HG03520 (cell line): ENCODE data around the gene SMIM24.

ENCODE experiments used
- ATAC-seq: cut with Tn5 transposase; IDR thresholded peaks from one replicate; pipeline ENCODE4 v1.9.1; 2021; ENCODE audit warnings: mild to moderate bottlenecking, moderate library complexity; ENCODE audit not compliant: unreplicated experiment

Gene SMIM24

DNA sequence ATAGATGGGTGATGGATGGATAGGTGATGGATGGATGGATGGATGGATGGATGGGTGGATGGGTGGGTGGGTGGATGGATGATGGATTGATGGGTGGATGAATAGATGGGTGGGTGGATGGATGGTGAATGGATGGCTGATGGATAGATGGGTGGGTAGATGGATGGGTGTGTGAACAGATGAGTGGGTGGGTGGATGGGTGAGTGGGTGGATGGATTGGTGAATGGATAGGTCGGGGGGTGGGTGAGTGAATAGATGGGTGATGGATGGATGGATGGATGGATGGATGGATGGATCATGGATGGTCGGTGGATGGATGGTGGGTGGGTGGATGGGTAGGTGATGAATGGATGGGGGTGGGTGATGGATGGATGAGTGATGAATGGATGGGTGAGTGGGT, 3.5 kb downstream of the SMIM24 start:
- ATAC-seq, result no peak

DNA sequence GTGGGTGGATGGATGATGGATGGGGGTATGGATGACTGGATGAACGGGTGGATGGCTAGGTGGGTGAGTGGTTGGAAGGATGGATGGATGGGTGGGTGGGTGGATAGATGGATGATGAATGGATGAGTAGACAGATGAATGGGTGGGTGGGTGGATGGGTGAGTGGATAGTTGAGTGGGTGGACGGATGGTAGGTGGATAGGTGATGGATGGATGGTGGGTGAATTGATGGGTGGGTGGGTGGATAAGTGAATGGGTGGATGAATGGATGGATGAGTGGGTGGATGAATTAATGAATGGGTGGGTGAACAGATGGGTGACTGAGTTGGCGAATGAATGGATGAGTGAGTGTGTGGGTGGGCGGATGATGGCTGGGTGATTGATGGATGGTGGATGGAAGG, 4.9 kb downstream of the SMIM24 start:
- no peak for ATAC-seq

DNA sequence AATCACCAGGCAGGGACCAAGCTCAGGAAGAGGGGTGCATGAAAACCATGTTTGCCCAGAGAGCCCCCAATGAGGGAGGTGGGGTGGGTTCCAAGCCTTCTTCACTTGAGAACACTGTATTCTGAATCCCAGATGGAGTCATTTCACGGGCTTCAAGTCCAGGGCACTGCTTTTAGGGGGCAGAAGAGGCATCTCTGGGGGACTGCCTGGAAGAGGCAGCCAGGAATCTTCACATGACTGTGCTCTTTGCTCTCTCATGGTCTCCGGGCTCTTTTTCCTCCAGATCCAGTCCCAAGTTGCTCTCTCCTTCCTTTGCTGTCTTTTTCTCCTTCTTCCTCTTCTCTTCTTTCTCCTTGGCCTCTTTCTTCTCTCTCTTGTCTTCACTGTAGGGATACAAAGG, 5.7 kb downstream of the SMIM24 start:
- ATAC-seq, result no peak

DNA sequence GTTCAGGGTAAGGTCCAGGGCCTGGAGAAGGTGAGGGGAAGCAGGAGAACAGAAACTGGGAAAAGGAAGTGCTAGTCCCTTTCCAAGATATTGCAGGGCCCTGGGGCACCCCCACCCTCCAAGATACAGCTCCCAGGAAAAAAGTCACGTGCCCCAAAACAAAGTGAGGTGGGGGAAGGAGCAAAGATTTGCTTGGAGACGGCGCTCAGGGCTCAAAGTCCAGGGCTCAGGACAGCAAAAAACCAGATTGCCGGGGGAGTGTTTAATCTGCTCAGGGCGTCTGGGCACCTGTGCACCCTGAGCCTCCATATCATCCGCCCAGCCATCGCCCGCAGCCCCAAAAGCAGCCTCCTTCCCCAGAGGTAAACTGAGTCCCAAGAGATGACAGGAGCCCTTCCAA, 6.3 kb downstream of the SMIM24 start:
- ATAC-seq, result no peak

DNA sequence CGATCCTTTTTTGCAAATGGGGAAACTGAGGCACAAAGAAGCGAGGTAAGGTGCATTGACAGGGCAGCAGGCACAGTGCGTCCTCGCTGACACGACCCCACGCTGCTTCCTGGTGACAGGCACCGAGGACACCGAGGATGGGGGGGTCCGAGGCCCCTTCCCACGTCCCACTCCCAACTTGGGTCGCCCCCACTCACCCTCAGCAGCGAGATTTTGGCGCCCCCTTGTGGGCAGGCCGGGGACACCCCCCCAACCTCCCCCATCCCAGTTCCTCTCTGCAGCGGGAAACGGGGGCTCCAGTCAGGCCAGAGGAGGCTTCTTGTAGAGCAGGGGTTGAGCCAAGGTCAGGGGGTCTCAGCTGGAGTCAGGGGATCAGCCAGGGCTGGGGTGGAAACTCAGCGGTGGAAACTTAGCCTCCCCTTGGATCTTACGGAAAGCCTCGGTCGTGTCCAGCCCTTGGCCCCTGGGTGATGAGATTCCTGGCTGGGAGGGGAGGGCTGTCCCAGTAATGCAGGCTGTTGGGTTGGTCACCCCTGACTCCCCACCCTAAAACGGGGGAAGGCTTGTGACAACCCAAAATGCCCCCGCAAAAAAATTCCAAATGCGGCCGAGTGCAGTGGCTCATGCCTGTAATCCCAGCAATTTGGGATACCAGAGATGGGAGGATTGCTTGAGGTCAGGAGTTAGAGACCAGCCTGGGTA, 8.2 kb downstream of the SMIM24 start:
- ATAC-seq, result no peak

DNA sequence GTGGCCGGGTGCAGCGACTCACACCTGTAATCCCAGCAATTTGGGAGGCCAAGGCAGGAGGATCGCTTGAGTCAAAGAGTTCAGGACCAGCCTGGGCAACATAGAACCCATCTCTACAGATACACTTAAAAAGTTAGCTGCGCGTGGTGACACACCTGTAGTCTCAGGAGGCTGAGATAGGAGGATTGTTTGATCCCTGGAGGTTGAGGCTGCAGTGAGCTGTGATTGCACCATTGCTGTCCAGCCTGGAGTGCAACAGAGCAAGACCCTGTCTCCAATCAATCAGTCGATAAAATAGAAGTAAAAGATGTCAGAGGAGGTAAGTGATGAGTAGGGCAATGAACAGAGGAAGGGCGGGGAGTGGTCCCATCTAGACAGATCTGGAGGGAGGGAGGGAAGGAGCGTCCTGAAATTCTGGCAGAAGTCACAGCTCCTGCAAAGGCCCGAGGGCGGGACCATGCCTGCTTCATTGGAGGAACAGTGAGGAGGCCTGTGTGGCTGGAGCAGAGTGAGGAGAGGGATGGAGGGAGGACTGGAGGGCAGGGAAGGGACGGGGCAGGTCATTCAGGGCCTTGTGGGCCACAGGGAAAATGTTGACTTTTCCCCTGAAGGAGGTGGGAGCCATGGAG, 9.7 kb downstream of the SMIM24 start:
- ATAC-seq, result no peak

DNA sequence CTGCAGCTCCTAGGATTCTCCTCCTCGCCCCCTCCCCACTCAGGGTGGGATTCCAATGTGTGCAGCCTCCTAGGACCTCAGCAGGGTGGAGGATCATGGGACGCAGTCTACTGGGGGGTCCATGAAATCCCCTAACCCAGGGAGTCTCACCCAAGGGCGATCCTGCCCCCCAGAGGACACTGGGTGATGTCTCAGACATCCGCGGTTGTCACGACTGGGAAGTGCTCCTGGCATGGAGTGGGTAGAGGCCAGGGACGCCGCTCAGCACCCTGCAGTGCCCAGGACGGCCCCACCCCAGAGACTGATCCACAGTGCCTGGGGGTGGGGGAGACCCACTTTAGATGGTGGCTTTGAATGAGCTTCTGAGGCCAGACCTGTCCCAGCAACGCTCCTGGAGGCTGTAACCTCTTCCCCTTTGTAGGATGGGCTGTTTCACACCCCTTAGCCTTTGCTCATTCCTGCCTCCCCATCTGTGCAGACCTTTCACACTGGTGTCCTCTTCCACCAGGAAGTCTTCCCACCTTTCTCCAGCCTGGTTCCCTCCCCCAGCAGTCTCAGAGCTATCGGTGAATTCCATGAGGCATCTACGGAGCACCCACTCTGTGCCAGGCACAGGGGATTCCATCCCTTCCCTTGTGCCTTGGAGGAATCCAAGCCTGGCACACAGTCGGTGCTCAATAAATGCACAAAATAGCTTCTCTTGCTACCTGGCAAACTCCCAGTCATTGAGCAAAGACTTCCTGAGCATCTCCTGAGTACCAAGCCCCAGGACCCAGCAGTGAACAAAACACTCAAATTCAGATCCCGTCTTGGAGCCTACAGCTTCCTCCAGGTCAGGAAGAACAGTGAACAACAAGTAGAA, 10.5 kb downstream of the SMIM24 start:
- ATAC-seq, result no peak

DNA sequence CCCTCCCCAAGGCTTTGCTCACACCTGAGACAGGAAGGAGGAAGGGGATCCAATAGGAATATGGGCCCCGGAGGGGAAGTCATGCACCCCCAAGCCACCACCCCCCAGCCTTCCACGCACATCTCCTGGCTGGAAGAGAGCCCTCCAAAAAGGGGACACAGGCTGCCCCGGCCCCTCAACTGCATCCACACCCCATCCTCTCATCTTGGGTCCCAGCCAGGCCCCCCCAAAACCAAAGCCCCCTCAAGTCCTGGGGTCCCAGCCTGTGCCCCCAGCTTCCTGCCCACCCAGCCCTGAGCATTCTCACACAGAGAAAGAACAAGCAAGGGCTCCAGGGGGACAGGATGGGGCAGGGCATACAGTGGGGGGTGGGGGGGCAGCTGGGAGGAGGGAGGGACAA, 12.1 kb downstream of the SMIM24 start:
- no peak for ATAC-seq

DNA sequence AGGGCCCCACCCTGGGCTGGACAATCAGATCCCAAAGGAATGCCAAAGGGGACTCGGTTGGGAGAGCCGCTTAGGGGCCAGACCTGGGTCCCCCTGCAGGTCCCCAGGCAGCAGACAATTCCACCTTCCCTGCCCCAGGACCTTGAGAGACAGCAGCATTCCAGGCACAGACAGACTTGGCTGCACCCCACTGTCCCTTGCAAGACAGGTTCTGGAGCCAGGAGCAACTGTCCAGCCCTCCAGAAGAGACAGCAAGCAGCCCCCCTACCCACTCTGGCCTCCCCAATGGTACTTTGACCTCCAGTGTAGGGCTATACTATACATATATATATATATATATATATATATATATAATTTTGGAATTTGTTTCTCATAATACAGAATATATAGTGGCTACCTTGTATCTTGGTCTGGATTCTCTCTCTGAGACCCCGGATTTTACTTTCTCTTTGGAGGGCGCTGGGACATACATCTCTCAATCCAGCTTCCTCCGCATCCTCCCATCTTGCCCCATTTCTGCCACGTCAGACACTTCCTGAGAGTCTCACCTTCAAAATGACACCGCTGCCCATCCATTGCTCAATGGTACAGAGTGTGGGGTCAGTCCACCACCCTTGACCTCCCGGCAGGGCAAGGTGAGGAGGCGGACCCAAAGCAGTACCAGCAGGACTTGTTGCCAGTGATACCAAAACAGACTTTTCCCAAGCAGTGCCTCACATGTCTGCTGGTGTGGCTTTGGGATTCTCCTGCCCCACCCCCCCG, 12.7 kb downstream of the SMIM24 start:
- ATAC-seq, result no peak

DNA sequence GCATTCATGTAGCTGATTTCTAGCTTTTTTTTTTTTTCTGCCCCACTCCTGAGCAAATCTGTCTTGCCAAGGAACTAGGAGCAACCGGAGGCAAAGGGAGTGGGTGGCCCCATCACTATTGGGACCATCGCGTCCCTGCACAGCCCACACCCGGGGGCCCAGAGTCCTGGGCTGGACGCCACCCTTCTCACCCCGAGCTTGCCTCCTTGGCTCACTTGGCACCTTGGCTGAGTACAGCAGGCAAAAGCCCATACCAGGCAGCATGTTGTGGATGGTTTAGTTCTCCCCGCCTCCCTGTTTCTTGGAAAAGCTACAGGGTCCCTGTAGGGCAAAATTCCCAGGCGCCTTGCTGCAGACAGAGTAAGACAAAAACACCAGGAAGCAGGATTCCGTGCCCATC, 13.7 kb downstream of the SMIM24 start:
- ATAC-seq, result no peak

DNA sequence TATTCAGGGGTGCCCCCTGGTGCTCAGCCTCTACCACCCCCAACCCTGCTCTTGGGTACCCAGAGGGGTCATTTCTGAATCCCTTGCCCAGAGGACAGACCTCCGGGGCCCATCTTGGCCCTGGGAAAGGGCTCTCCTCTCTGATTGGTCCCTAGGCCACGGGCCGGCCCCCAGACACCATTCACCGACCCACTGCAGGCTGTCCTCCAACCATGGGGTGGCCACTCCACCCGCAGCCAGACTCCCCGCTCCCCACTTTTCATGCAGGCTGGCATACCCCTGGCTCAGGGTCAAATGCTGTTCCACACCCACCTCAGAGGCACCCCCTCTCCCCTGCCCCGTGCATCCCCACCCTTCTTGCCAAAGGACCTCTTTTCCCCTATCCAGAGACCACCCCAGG, 14.8 kb downstream of the SMIM24 start:
- ATAC-seq, result no peak

DNA sequence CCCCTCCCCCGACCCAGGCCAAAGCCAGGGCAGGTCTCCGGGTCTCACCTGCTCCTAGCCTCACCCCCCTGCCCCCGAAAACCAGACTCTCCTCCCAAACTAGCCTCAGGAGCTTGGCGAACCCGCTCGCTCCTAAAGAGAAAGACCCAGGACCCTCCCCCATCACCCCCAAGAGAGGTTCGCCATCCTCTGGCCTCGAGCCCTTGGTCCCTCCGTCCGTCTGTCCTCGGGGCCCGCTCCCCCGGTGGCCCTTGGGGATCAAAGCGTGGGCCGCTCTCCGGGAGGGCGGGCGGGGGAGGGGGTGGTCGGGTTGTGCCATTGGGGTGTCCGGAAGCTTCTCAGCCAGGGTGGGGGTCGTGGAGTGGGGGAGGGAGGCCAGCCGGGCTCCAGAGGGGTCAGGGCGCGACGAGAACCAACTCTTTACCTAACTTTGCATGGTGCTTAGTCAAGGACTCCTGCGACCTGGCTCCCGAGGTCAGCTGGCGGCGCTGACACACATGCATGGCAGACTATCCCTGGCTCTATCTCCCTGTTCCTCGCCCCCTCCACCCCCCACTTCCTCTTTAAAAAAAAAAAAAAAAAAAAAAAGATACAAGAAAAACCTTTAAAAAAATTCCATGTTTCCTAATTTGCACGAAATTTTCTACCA, 15.6 kb downstream of the SMIM24 start:
- no peak for ATAC-seq

DNA sequence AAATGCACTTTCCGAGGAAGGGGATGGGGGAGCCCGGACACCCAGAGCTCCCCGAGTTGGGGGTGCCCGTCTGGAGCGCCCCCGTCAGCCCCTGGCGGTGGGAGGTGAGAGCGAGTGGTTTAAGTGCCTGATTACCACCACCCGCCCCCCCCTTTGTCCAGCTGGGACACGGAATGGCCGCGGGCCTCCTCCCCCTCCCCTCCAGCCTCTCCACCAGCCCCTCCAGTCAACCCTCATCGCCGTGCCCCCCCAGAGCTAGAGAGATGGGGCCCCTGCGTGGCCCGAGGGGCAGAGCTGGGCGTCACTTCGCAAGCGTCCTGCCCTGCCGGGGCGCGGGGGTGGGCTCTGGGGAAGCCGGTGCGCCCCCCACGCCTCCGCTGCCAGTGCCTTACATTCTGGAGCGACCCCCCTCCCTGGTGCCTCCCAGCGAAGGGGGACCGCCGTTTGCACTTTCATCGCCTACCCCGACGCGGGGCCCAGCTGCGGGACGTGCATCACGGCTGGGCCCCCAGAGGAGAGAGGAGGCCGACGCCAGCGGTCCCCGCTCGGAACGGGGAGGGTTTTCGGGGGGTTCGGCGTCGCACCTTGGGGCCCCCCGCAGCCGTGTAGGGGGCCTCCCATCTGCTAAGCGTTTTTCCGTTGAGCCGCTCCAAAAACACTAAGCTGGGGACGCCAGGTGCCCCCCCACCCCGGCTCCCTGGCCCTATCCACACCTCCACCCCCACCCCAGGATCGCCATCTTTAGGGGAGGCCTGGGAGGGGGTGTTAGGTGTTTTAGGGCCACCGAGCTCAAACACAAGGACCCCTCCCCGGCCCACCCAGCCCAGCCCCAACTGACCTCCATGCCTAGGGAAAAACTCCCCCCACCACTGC, 16.4 kb downstream of the SMIM24 start:
- ATAC-seq, result no peak

DNA sequence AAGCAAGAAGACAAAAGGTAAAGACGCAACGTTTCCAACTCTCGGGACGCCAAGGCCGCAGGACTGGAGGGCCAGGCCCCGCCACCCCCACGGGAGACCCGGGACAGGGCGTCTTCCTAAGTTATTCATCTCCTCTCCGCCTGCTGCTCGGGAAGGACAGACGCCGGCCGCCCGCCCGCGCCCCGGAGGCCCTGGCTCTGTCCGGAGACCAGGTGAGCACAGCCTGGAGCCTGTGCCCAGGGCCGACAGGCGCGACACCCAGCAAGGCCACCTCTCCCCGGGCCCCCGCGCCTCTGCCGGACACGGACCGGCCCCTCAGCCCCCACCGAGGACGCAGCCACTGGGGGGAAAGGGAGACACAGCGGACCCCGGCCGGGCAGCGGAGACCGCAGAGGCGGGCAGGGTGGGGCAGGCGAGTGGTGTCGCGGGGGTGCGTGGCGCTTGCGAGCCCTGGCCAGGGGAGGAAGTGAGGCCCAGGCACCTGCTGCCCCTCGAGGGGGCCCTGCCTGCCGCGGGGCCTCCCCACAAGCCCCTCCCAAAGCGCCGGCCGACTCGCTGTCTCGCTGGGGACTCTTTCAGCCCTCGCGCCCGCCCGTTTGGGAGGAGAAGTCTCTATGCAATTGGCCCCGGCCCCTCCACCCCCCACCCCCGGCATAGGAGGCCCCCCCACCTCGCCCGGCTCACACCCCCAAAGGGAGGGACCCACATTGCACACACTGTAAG, 17.2 kb downstream of the SMIM24 start:
- no peak for ATAC-seq

DNA sequence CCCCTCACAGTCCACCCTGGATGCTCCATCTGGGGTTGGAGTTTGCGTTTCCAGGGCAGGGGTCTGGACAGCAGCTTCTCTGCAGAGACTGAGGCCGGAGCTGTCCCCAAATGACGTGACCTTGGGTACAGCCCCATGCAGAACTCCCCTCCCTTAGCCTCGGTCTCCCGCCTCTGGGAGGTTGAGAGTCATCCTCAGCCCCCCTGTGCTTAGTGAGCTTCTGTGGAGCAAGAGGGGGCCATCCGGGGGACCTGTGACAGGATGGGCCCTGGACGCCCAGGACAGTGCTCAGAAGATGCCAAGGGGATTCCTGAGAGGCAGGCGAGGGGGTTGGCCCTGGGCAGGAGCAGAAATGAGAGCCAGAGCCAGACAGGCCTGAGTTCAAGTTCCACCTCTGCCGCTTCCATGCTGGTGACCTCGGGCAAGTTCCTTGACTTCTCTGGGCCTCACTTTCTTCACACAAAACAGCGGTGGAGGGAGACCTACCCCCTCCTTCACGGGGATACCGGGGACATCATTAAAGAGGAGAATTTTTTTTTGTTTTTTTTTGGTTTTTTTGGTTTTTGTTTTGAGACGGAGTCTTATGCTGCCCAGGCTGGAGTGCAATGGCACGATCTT, 20.3 kb downstream of the SMIM24 start:
- ATAC-seq, result no peak

DNA sequence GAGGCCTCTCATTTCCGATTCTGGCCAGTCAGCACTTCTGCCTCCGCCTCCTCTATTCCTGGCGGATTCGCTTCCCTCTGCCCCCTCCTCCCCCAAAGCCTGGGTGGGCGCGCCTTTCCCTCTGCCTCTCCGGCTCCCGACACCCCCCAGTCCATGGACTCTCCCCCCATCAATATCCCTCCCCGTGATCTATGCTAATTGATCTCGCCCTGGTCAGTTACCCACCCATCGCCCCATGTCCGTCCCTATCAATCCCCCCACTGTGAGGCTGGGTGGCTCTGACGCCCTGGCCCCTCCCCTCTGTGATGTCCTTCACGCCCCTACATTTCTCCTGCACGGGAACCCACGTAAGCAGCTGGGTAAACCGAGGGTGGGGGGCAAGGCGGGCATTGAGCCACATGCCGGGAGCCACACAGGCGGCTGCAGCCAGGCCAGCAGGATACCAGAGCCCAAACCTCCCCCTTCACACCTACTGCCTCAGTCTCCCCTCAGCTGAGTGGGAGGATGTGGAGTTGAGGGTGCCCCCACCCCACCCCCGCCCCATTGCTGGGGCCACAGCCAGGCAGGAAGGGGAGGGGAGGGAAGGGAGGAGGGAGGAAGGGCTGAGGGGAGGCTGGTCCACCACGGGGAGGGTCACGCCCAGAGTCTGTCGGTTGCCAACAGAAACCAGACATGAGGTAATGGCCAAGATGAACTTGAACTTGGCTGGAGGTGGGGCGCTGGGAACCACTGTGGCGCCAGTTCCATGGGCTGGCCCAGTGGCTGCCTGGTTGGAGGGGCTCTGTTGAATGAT, 21.0 kb downstream of the SMIM24 start:
- ATAC-seq, result no peak

DNA sequence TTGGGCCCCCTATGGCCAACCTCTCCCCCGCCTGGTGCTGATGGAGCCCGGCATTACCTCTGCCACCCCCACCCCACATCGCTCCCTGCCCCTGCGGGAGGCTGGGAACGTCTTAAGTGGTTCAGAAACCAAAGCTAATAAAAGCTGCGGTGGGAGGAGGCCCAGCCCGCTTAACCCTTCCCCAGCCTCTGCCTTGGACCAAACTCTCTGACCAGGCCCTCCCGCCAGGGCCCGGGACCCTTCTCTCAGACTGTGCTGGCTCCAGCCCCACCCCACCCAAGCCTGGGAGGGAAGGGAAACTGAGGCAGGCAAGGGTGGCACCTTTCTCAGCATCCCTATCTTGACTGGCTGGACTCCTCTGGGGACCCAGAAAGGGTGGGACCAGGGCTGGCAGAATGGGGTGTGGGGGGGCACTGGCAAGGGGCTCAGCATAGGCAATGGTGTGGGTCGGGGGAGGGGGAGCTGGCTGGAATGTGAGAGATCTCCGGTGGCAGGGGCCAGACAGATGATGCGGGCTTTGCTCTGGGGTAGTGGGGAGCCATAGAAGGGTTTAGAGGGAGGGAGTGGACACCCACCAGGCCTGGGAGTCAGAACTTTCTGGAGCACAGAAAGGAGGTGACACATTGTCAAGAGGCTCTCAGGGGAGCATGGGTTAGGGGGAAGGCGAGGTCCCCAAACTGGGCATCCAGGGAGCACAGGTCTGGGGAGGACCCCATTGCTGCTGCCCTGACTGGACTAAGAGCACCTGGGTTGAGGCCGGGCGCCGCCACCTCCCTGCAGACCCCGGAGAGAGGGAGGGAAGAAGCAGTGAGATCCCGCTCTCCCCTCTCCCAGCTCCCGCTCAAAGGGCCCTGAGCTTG, 21.9 kb downstream of the SMIM24 start:
- no peak for ATAC-seq
